Measurements from ENCODE around the gene TSN.

The TSN gene

DNA sequence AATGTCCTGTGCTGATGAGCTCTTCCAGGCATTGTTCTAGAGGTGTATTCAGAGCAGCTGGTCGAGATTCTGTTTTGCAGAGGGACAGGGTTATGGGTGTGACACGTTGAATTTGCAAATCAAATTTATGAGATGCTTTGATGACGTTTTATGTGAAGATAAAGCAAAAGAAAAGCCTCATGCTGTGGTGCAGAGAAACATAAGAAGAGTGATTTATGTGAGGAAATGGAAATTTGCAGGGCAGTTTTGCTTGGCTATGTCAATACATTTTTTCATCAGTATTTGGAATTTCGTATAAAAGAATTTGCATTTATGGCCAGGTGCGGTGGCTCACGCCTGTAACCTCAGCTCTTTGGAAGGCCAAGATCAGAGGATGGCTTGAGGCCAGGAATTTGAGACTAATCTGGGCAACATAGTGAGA is 36.4 kb downstream of the TSN start (continued):
- TF ChIP-seq SALL2 (tag by site-specific recombination; IDR thresholded peaks at IDR 0.05; ENCODE audit: borderline replicate concordance) (no peak), ZNF449 (tag by site-specific recombination; IDR thresholded peaks at IDR 0.05) (no peak), ZNF433 (tag by site-specific recombination; IDR thresholded peaks at IDR 0.05; ENCODE audit: low read depth) (no peak), KLF9 (tag by site-specific recombination; IDR thresholded peaks at IDR 0.05; ENCODE audit: low read depth) (no peak), CTCF (tag by site-specific recombination; IDR thresholded peaks at IDR 0.05) (no peak), GLIS1 (tag by site-specific recombination; IDR thresholded peaks at IDR 0.05) (0 out of 2 replicates have a peak, but pooled peaks have one; percentile 9), ZBTB44 (tag by site-specific recombination; IDR thresholded peaks at IDR 0.05) (no peak), ZNF560 (tag by site-specific recombination; IDR thresholded peaks at IDR 0.05; ENCODE audit: borderline replicate concordance) (no peak), REPIN1 (tag by site-specific recombination; IDR thresholded peaks at IDR 0.05; ENCODE audit: low read depth) (no peak), ZNF664 (tag by site-specific recombination; IDR thresholded peaks at IDR 0.05) (no peak), ZFHX2 (tag by site-specific recombination; conservative IDR thresholded peaks at IDR 0.05) (no peak), ZNF596 (tag by site-specific recombination; IDR thresholded peaks at IDR 0.05) (no peak), ZNF843 (tag by site-specific recombination; IDR thresholded peaks at IDR 0.05) (peak; percentile 51; the same call in 1 of the 2 replicates)
- TF ChIP-seq, protein P1, sequence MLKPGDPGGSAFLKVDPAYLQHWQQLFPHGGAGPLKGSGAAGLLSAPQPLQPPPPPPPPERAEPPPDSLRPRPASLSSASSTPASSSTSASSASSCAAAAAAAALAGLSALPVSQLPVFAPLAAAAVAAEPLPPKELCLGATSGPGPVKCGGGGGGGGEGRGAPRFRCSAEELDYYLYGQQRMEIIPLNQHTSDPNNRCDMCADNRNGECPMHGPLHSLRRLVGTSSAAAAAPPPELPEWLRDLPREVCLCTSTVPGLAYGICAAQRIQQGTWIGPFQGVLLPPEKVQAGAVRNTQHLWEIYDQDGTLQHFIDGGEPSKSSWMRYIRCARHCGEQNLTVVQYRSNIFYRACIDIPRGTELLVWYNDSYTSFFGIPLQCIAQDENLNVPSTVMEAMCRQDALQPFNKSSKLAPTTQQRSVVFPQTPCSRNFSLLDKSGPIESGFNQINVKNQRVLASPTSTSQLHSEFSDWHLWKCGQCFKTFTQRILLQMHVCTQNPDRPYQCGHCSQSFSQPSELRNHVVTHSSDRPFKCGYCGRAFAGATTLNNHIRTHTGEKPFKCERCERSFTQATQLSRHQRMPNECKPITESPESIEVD (tag by site-specific recombination; IDR thresholded peaks at IDR 0.05) = peak; percentile 78
- TF ChIP-seq, protein P2, sequence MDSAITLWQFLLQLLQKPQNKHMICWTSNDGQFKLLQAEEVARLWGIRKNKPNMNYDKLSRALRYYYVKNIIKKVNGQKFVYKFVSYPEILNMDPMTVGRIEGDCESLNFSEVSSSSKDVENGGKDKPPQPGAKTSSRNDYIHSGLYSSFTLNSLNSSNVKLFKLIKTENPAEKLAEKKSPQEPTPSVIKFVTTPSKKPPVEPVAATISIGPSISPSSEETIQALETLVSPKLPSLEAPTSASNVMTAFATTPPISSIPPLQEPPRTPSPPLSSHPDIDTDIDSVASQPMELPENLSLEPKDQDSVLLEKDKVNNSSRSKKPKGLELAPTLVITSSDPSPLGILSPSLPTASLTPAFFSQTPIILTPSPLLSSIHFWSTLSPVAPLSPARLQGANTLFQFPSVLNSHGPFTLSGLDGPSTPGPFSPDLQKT (IDR thresholded peaks at IDR 0.05; ENCODE audit: borderline replicate concordance, low read depth, low read length) = no peak

DNA sequence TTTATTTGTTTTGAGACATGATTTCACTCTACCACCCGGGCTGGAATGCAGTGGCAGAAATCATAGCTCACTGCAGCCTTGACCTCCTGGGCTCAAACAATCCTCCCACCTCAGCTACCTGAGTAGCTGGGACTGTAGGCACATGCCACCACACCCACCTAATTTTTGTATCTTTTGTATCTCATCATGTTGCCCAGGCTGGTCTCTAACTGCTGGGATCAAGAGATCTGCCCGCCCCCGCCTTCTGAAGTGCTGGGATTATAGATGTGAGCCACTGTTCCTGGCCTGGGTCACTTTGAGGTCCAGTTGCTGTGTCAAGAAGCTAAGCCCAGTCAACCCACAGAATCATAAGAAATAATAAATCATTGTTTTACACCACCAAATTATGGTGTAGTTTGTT is 38.4 kb downstream of the TSN start:
- no peak overlapping the region for H3K27ac ChIP-seq (ENCODE audit: extremely low read depth, low read depth, low read length)
- CTCF ChIA-PET = no interaction called here
- POLR2A ChIA-PET = no interaction called here
- TF ChIP-seq ZNF416 (tag by site-specific recombination; IDR thresholded peaks at IDR 0.05) = no peak
- no peak for TF ChIP-seq PRDM2 (tag by site-specific recombination; IDR thresholded peaks at IDR 0.05; ENCODE audit: borderline replicate concordance)
- peak; percentile 54; the same call in 1 of the 2 replicates for TF ChIP-seq ZFHX2 (tag by site-specific recombination; conservative IDR thresholded peaks at IDR 0.05)
- TF ChIP-seq HOXC10 (CRISPR knock-in tag; IDR thresholded peaks at IDR 0.05) = no peak
- no peak for TF ChIP-seq ZNF280D (tag by site-specific recombination; IDR thresholded peaks at IDR 0.05)

More for the DNA sequence above, 38.4 kb downstream of the TSN start:
- no peak overlapping the region for H3K4me3 ChIP-seq (ENCODE audit: low read depth, low read length)
- no peaks in the 10 kb centered on the region for H3K36me3 ChIP-seq (ENCODE audit: control insufficient read depth in 2 of 2, insufficient read depth in 1 of 2, low read length in 2 of 2)
- H3K9me3 ChIP-seq (ENCODE audit: control insufficient read depth, insufficient read depth, low read depth, low read length) = no peaks in the 10 kb centered on the region
- H3K4me1 ChIP-seq (ENCODE audit: control insufficient read depth, insufficient read depth, low read length) = peaks cover 5% of the 10 kb centered on the region; the same call in 1 of the 2 replicates

Data from HEK293 (cell line).